ENCODE measurements around the gene HOXC11.

The HOXC11 gene

DNA sequence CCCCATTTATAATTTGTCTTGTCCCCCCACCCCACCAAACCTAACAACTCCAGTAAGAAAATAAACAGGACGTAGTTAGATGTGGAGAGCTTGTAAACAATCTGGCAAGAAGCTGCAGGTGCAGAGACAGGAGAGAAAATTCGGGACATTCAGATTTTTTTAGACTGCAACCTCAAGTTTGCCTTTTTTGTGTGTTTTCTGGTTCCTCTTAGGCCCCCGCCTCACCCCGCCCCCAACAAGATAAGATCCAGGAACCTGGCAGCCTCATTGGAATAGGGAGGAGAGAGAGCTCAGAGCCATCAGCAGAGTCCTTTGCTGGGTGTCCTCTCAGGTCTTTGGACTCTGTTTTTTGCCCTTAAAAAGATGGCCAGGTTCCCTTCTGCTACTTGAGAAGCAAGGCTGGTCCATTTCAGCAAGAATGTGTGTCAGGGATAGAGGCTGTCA lies 14.9 kb downstream of the HOXC11 start:
- DNase-seq: no peak

DNA sequence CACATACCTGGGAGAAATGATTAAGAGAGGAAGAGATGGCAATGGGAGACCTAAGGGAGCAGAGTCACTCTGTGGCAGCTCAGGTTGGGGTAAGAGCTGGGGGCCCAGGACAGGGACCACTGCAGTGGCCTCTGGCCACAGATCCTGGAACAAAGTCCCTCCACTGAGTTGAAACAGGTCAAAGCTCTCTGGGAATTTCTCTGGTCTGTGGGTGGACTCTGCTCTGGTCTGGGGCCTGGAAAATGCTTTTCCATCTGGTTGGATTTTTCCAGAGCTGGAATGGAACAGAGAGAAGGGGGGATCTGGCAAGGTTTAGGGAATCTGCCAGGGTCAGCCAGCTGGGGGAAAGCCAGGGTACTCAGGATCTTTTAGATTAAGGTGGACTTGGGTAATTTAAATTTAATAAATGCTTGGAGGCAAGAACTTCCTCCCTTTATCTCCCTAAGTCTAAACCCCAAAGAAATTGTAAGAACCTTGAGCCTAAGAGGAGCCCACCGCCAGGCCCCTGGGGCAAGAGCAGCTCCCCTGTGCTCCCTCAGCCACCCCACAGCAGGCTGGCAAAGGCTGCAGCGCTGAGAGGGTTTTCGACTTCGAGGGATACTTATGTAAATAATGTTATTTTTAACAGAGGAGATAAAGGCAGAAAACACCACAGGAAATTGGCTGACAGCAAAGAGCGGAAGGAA lies 15.8 kb downstream of the HOXC11 start:
- DNase-seq: no peak

DNA sequence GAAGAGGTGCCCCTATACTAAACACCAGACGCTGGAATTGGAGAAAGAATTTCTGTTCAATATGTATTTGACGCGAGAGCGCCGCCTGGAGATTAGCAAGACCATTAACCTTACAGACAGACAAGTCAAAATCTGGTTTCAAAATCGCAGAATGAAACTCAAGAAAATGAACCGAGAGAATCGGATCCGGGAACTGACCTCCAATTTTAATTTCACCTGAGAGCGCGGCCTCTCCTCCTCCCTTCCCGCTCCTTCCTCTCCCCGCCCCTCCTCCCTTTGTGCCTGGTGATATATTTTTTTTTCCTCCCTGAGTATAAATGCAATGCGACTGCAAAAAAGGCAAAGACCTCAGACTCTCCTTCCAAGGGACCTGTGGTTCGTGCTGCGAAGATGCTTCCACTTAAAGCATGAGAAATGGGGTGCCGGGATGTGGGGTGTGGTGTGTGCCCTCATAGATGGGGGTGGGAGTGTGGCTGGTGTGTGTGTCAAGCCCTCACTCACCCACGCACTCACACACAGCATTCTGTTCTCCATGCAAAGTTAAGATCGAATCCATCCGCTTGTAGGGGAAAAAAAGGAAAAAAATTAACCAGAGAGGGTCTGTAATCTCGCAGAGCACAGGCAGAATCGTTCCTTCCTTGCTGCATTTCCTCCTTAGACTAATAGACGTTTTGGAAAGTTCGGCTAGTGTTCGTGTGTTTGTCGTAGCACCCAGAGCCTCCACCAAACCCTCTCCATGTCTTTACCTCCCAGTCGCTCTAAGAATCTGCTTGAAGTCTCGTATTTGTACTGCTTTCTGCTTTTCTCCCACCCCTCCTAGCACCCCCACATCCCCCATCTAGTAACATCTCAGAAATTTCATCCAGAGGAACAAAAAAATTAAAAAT lies 16.5 kb downstream of the HOXC11 start:
- DNase-seq: no peak

DNA sequence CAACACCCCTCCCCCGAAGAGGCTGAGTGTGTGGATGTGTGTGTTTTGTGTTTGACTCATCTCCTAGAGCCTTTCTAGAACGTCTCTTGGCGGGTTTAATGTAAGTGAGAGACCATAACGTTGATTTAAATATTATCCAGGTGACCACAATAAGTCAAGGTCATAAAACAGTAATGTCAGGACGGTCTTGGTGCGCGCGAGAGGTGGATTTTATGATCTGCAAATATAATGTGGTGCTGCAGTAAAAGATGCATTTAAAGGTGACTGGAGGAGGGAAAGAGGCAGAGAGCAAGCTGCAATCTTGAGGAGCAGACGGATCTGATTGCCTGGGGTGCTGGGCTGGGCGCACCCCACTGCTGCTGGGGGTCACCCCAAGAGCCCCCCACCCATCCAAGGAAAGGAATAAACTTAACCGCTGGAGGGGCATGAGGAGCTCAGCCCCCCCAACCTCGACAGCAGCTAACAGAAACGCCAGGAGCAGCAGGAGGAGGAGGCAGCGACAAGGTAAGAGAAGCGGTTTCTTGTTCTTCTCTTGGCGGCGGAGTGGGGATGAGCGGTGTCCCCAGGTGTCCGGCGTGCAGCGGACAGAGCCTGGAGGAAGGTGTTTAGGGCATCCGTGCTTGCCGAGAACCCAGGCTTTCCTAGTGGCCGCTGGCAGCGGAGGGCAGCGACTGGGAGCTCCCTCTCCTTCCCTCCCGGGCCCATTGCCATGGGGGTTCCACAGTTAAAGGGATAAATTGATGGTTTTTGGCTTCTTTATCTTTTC lies 17.6 kb downstream of the HOXC11 start:
- no peak for DNase-seq

DNA sequence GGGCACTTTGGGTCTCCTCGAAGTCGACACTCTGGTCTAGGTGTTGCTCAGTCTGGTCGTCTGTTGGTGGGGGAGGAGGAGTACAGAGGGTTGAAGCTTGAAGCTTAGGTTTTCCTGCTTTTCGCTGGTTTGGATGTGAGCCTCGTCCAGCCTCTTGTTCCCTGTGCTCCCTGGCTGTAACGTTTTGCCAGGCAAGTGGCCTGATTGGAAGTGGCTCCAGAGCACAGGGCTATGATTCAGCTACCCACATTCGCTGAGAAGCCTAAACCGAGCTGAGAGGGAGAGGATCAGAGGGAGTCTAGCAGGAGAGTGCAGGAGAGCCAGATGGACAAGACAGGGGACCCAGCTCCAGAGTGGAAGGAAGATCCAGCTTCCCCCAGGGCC lies 18.1 kb downstream of the HOXC11 start:
- no peak for DNase-seq

DNA sequence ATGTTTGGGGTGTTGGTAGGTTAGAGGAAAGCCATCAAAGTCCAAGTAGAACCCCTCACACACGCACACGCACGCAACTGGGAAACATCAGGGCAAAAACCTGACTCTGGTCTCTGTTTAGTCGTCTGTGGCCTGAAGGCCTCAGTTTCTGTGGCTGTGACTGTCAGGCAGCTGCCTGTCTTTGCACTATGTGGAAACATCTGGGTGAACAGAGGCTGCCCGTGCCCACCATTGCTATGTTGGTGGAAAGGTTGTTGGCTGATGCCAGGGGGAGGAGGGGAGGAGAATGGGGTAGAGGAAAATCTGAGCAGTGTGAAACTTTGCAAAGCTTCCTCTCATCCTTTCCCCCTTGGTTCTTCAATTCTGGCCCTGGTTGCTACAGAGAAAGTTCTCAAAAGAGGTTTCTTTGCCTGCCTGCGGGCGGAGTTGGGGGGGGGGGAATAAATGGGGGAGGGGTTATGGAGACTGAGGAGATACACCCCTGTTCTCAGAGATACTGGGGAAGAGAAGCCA lies 19.5 kb downstream of the HOXC11 start:
- no peak for DNase-seq

DNA sequence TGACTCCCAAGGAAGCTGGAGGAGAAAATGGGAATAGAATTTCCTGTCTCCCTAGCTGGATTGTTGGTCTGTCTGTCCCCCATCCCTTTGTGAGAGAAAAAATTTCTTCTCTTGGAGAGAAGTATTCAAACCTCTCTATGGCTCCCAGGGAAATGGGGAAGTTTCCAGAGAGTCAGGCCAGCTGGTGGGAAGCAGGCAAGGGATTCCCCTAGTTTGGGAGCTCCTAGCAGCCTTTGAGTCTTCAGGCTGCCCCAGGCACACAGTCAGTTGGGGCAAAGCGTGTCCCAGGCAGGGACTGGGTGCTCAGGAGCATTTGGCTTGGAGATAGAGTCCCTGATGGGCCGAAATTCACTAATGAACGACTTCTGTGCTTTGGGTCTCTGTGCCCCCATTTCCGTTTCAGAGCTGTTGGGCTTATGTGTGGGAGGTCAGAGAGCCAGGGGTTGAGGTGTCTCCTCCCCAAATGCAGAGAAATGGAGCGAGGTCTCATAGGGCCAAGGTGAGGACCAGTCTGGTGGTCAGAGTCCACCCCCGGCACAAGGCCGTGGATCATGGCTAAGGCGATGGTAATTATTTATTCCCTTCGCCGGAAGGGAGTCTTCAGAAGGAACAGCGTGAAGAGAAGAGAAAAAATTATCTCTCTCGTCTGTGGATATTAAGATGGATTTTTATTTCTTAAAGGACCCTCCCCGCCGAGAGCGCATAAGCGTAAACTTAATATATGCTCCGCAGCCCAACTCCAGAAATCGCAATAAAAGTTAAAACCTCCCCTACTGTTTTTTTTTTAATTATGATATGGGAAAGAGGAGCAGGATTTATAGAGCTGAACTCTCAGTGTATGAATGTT lies 20.5 kb downstream of the HOXC11 start:
- DNase-seq: no peak

DNA sequence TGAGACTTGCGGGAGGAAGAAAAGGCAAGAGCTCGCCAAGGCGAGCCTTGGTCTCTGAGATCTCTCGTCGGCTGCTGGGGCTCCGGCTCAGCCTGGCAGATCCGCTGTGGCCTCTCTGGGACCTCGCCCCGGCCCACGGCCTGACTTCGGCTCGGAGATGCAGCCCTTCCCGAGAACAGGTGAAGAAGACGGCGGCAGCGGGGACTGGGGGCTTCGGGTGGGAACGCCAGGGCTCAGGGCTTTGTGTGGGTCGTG lies 21.0 kb downstream of the HOXC11 start:
- DNase-seq: no peak

DNA sequence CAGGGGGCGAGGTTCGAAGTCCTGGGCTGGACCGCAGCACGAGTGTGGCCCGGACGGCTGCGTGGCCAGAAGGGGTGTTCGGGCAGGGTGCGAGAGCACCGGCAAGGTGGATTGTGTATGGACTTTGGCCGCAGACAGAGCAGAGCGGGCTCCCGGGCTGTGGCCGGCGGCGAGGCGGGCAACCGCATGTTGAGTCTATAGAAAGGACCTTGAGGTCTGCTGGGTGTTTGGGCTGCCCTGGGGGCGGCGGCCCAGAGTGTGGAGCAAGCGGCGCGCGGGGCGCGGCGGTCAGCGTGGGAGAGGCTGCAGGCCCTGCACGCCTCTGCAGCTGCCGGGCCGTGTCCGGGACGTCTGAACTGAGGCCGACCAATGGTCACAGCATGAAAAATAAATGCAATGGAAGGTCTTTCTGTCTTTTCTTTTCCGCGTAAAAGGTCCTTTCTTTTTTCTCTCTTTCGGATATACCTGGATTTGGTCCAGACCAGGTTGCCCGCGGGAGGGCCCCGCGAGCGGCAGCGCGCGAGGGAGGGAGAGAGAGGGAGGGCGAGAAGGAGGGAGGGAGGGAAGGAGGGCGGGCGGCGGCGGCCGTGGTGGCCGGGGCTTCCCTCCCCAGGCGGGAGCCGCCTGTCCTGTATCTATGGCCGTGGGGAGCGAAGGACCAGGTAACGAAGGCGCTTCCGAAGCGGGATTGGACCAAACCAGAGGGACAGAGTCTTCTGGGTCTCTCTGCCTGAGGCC lies 21.5 kb downstream of the HOXC11 start:
- DNase-seq: no peak

DNA sequence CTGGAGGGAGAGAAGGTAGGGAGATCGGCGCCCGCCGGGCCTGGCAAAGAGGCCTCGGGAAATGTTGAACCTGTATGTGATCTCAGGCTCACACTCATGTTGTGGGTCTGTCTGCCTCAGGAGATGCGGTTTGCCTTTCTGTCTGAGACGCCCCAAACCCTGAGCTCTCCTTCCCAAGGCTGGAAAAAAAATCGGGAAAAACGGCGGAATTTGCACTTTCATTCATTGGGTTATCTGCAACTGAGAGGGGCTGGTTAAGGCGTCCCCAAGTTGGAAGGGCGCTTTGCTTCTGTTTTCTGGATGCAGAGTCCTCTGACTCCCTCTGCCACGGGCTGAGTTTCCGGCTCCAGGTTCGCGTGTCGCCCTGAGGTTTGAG lies 22.1 kb downstream of the HOXC11 start:
- DNase-seq: no peak

DNA sequence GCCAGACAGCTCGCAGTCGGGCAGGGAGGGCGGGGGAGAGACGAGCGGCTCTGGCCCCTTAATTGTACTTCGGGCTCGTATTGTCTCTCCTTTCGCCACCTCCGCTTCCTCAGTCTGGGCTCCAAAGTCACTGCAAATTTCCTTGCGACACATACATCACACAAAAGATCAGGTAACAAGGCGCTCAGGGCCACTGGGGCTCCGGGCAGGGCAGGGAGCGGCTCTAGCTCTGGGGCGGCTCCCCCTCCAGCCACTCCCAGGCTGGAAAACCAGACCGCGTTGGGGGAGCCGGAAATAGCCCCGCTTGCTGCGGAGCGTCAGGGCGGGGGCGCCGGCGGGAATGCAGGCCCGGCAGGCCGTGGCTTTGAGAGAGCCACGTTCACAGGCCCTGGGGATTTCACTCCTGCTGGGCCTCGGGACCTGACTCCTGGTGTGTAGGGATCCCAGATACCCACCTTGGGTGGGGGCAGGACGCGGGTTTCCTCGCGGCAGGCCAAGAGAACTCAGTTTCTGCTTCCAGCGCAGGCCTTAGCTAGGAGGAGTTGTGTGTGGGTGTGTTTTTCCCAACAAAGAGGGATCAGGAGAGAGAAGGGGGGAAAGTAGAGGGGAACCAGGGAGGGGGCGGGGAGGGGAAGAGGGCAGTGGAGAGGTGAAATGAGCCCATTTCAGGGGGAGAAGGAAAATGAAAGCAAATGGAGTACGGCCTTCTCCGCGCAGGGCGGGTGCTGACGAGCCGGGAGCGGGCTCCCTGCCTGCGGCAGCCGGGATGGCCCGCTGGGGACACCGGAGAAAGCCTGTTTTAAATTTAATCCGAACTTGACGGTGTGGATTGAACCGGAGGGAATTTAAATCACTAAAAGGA lies 22.7 kb downstream of the HOXC11 start:
- peak; percentile 40 for DNase-seq

DNA sequence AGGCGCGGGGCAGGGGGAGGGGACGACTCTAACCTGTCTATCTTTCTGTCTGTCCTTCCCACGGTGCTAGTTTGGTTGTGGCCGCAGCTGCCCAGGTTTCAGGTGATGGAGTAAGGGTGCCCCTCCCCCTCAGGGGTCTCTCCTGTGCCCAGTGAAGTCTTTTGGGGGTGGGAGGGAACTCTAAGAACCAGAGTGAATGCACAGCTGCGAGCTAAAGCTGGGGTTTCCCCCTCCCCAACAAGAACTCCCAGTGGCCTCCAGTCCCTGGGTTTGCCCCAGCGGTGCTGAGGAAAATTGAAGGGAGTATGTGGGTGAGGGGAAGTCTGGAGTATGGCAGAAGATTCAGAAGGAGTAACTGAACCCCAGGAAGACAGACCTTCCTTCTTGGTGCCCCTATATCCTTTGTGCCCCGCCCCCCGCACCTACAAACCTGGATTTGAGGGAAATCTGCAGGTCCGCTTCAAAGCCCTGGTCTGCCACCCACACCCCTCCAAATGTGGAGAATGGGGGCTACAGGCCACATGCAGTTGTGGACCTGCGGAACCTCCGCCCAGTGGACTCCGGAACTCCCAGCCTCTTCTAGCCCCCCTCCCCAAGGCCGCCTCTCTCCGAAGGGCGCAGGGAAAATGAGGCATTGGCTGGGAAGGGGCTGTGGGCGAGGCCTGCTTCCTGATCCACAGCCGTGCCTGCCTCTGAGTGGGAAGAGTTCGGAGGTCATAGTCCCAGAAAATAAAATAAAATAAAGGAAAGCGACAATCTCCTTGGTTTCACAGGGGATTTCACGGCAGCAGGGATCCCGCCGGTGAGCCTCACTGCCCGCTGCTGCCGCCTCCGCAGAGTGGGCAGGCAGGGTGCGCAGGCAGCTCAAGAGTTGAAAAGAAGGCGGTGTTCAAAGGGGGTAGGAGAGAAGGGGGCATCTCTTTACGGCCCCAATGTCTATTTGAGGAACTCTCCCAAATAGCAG lies 23.6 kb downstream of the HOXC11 start:
- DNase-seq: no peak

DNA sequence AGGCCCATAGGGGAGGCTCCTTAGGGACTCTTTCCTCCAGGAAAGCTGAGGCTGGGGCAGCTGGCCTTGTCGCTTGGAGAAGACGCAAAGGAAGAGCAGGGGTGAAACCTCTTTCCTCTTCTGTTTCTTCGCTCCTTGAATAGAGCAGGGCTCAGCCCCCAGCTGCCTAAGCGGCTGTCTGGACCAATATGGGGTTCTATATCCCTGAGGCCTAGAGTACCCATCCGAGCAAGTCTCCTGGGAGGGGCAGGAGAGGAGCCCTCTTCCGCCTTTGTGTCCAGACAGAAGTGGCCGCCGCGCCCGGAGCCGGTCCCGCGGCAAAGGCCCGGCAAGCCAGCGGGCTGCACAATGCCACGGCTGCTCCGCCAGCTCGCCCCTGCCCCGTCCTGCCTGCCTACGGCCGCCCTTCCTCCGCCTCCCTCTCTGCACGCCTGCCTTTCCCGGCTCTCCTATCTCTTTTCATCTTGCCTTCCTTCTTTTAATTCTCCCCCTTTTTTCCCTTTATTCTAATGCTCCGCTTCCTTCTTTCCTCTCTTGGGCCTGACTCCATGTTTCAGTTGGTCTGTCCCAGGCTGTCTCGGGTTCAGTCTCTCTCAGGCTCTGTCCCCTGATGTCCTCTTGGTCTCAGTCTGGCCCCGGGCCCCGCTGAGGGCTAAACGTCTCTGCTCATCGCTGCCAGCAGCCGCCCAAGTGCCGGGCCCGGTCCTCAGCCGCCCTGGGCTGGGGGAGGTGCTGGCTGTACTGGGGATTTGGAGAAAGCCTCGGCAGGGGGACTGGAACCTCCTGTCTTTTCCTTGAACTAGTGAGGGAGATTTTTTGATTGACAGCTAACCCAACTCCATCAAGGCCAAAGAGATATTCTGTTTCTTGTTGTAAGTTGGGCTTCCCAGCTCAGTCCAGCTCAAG lies 24.5 kb downstream of the HOXC11 start:
- DNase-seq: no peak

DNA sequence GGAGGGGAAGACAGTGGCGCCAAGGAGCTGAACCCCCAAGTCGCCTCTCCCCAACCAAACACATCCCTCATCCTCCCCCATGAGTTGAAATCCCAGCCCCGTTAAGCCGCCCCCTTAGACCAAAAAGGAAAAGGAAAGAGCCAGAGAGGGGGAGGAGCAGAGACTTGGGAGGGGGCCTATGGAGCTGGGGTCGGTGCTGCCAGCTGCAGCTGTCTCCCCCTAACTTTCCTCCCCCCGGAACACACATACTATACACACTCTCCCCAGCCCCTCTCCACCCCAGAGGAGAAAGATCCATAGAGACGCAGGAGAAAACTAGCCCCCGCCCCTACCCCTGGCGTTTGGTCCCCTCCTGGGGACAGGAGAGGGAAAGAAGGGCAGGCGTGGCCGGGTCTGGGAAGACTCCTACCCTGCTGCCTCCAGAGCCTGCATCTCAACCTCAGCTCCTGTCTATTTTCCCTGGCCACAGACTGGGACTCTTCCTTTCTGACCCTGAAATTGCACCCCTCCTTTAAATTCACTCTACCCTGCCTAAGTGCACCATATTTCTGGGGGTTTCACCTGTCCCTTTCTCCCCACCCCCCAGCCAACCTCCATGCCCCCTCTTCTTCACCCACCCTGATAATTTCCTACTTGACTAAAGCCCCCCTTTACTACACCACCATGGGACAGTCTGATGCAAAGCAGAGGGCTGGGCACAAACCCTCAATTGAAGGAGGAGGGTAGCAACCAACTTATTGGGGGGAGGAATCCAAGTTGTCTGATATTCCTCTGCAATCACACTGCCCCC lies 25.4 kb downstream of the HOXC11 start:
- DNase-seq: no peak

DNA sequence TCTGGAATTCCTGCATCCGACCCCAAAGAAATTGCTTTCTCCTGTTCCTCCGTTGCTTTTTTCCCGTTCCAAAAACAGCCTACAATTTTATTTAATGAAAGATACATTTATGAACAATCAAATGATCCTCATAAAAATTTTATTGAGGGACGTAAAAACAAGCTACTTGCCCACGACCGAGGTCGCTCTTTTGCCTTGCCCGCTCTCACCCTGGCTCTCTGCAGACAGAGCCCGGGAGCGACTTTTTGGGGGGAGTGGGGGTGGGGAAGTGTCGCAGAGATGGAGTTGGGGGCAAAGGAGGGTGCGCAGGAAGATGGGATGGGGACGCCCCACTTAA lies 25.9 kb downstream of the HOXC11 start:
- no peak for DNase-seq

DNA sequence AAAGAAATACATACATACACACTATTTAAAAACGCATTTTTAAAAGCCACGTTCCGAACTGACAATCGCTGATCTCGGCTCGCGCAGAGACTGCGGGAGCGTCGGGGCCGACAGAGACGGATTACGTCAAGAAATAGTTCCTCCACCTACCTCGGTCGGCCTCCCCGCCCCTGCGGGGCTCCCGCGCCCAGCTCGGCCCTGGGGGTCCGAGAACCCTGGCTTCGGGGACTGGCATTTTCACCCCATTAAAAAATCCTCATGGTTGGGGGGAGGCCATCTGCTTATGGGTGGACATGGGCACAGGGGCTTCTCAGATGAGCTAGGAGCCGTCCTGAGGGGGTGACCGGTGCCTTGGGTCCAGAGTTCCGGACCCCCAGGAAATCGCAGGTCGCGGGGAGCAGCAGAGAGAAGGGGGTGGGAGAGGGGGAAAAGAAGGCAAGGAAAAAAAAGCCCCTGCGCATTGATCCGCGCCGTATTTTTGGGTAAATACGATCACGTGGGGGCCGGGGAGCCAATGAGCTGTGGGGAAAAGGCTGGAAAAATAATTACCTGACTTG lies 26.7 kb downstream of the HOXC11 start:
- DNase-seq: peak; percentile 58

Data from NCI-H1105 treated with DMSO at 0.1 percent for 48 hours (cell line).